HG03097 (cell line): ENCODE results near the gene AGTRAP.

ENCODE experiments used
- ATAC-seq: cut with Tn5 transposase; IDR thresholded peaks from one replicate; pipeline ENCODE4 v1.9.1; 2021; ENCODE audit not compliant: unreplicated experiment, low FRiP score

The AGTRAP gene

GRCh38 chr1:11731691-11732283 is 4.1 kb upstream of the AGTRAP start:
- ATAC-seq: no peak

GRCh38 chr1:11733306-11733705 is 2.6 kb upstream of the AGTRAP start:
- no peak for ATAC-seq

- no peak for ATAC-seq
These were observed 444 bp upstream of the AGTRAP start for GRCh38 chr1:11735531-11735853.

GRCh38 chr1:11736746-11737639 is 1.1 kb downstream of the AGTRAP start:
- no peak for ATAC-seq

GRCh38 chr1:11738096-11738495 is 2.2 kb downstream of the AGTRAP start:
- ATAC-seq: no peak

- ATAC-seq: no peak
These were observed 2.8 kb downstream of the AGTRAP start for GRCh38 chr1:11738783-11739182.

GRCh38 chr1:11740258-11741192 is 4.6 kb downstream of the AGTRAP start:
- ATAC-seq: no peak

- no peak for ATAC-seq
These were observed 5.5 kb downstream of the AGTRAP start for GRCh38 chr1:11741482-11741881.

- ATAC-seq: no peak
These were observed 6.1 kb downstream of the AGTRAP start for GRCh38 chr1:11741919-11742558.

GRCh38 chr1:11744287-11744686 is 8.4 kb downstream of the AGTRAP start:
- no peak for ATAC-seq

- ATAC-seq: no peak
These were observed 10.2 kb downstream of the AGTRAP start for GRCh38 chr1:11746092-11746491.

GRCh38 chr1:11746795-11747487 is 11.0 kb downstream of the AGTRAP start:
- ATAC-seq: no peak

- no peak for ATAC-seq
These were observed 12.6 kb downstream of the AGTRAP start for GRCh38 chr1:11748294-11749202.

GRCh38 chr1:11749203-11749689 is 13.3 kb downstream of the AGTRAP start:
- ATAC-seq: no peak

GRCh38 chr1:11749996-11750395 is 14.1 kb downstream of the AGTRAP start:
- ATAC-seq: no peak

- ATAC-seq: no peak
These were observed 15.2 kb downstream of the AGTRAP start for GRCh38 chr1:11751087-11751486.

- ATAC-seq: no peak
These were observed 16.6 kb downstream of the AGTRAP start for GRCh38 chr1:11752359-11753088.

GRCh38 chr1:11753555-11754208 is 17.7 kb downstream of the AGTRAP start:
- ATAC-seq: no peak
